Mucosa of stomach (tissue), 1 donor: ENCODE results near the gene SAMD15.
"Not testable (repeated sequence)": the region's sequence is repeated elsewhere in the genome, so short reads cannot be mapped to it uniquely, and the experiment has no call there.

Experiments
- H3K27me3 ChIP-seq: one replicate; pipeline ENCODE4 v1.7.0; 2013; ENCODE audit warnings: mild to moderate bottlenecking, low read length; ENCODE audit not compliant: control insufficient read depth, insufficient read depth
- H3K36me3 ChIP-seq: one replicate; pipeline ENCODE4 v1.7.0; 2013; ENCODE audit warnings: low read length; ENCODE audit not compliant: control insufficient read depth, insufficient read depth
- H3K4me1 ChIP-seq: one replicate; pipeline ENCODE4 v1.7.0; 2013; ENCODE audit warnings: mild to moderate bottlenecking, low read length; ENCODE audit not compliant: control insufficient read depth, insufficient read depth
- H3K4me3 ChIP-seq: one replicate; pipeline ENCODE4 v1.7.0; 2013; ENCODE audit warnings: low read length
- H3K9ac ChIP-seq: one replicate; pipeline ENCODE4 v1.7.0; 2013; ENCODE audit warnings: mild to moderate bottlenecking, low read length, moderate library complexity
- H3K9me3 ChIP-seq: one replicate; pipeline ENCODE4 v1.7.0; 2013; ENCODE audit warnings: mild to moderate bottlenecking, low read length, moderate library complexity; ENCODE audit not compliant: control insufficient read depth
- donor health status: Pancreatic carcinoma.

The SAMD15 gene

GRCh38 chr14:77376771-77377501 lies at the start of gene SAMD15, which contains the start of gene TMED8:
Gene SAMD15, plus strand, starts transcription at chr14:77377379. Its CDS starts 40 bp downstream, at chr14:77377419.
Gene TMED8, minus strand, starts transcription at chr14:77377094. Its CDS starts 41 bp downstream, at chr14:77377053.
- Histone ChIP-seq H3K4me3 (peak within 1 kb of the TSS; percentile 77), H3K4me1 (peaks cover 10% of the 10 kb centered on the region), H3K36me3 (no peaks in the 10 kb centered on the region), H3K9me3 (no peaks in the 10 kb centered on the region), H3K27me3 (no peaks in the 10 kb centered on the region), H3K9ac (peak within 1 kb of the TSS; percentile 90)

GRCh38 chr14:77329872-77330271 lies 47.3 kb upstream of the SAMD15 start:
- H3K4me3 ChIP-seq = no peak overlapping the region
- H3K4me1 ChIP-seq = no peaks in the 10 kb centered on the region
- no peaks in the 10 kb centered on the region for H3K36me3 ChIP-seq
- H3K9ac ChIP-seq = no peak overlapping the region
- H3K27me3 ChIP-seq = no peaks in the 10 kb centered on the region
- H3K9me3 ChIP-seq = no peaks in the 10 kb centered on the region

GRCh38 chr14:77335576-77335975 lies 41.6 kb upstream of the SAMD15 start:
- Histone ChIP-seq H3K9me3 (no peaks in the 10 kb centered on the region), H3K4me1 (peaks cover 5% of the 10 kb centered on the region), H3K9ac (no peak overlapping the region), H3K4me3 (no peak overlapping the region), H3K36me3 (no peaks in the 10 kb centered on the region), H3K27me3 (no peaks in the 10 kb centered on the region)

- not testable (repeated sequence) for H3K4me3 ChIP-seq, H3K36me3 ChIP-seq
Observed at GRCh38 chr14:77337255-77337654, 39.9 kb upstream of the SAMD15 start.

GRCh38 chr14:77337880-77338279 lies 39.3 kb upstream of the SAMD15 start:
- Histone ChIP-seq H3K4me3 (no peak overlapping the region), H3K9me3 (no peaks in the 10 kb centered on the region), H3K9ac (no peak overlapping the region), H3K4me1 (peaks cover 5% of the 10 kb centered on the region), H3K27me3 (no peaks in the 10 kb centered on the region), H3K36me3 (peaks cover 3% of the 10 kb centered on the region)

More at GRCh38 chr14:77337255-77337654, 39.9 kb upstream of the SAMD15 start:
- H3K9me3 ChIP-seq, H3K4me1 ChIP-seq, H3K9ac ChIP-seq, H3K27me3 ChIP-seq: not testable (repeated sequence)

- Histone ChIP-seq H3K27me3 (no peaks in the 10 kb centered on the region), H3K4me1 (peaks cover 5% of the 10 kb centered on the region), H3K4me3 (no peak overlapping the region), H3K9ac (no peak overlapping the region), H3K9me3 (no peaks in the 10 kb centered on the region), H3K36me3 (peaks cover 3% of the 10 kb centered on the region)
Observed at GRCh38 chr14:77338302-77338701, 38.9 kb upstream of the SAMD15 start.

GRCh38 chr14:77339407-77339806 lies 37.8 kb upstream of the SAMD15 start:
- H3K9me3 ChIP-seq = no peaks in the 10 kb centered on the region
- H3K9ac ChIP-seq = no peak overlapping the region
- peaks cover 3% of the 10 kb centered on the region for H3K36me3 ChIP-seq
- no peaks in the 10 kb centered on the region for H3K27me3 ChIP-seq
- H3K4me1 ChIP-seq = peaks cover 5% of the 10 kb centered on the region
- no peak overlapping the region for H3K4me3 ChIP-seq

- no peak overlapping the region for H3K4me3 ChIP-seq
- H3K36me3 ChIP-seq = peaks cover 3% of the 10 kb centered on the region
- H3K9ac ChIP-seq = no peak overlapping the region
- H3K9me3 ChIP-seq = no peaks in the 10 kb centered on the region
- H3K4me1 ChIP-seq = peaks cover 5% of the 10 kb centered on the region
- H3K27me3 ChIP-seq = no peaks in the 10 kb centered on the region
Observed at GRCh38 chr14:77340389-77340788, 36.8 kb upstream of the SAMD15 start.

- H3K27me3 ChIP-seq = no peaks in the 10 kb centered on the region
Observed at GRCh38 chr14:77342726-77343397, 34.3 kb upstream of the SAMD15 start.

GRCh38 chr14:77343662-77344061 lies 33.5 kb upstream of the SAMD15 start:
- Histone ChIP-seq H3K36me3 (peaks cover 3% of the 10 kb centered on the region), H3K4me3 (no peak overlapping the region), H3K9ac (no peak overlapping the region), H3K9me3 (no peaks in the 10 kb centered on the region), H3K27me3 (no peaks in the 10 kb centered on the region), H3K4me1 (no peaks in the 10 kb centered on the region)

More at GRCh38 chr14:77342726-77343397, 34.3 kb upstream of the SAMD15 start:
- H3K9ac ChIP-seq = no peak overlapping the region
- no peaks in the 10 kb centered on the region for H3K9me3 ChIP-seq
- H3K4me1 ChIP-seq = no peaks in the 10 kb centered on the region
- peaks cover 3% of the 10 kb centered on the region for H3K36me3 ChIP-seq
- no peak overlapping the region for H3K4me3 ChIP-seq

- H3K36me3 ChIP-seq = peaks cover 3% of the 10 kb centered on the region
- H3K27me3 ChIP-seq = no peaks in the 10 kb centered on the region
- H3K9me3 ChIP-seq = no peaks in the 10 kb centered on the region
- no peak overlapping the region for H3K9ac ChIP-seq
- no peak overlapping the region for H3K4me3 ChIP-seq
- H3K4me1 ChIP-seq = no peaks in the 10 kb centered on the region
Observed at GRCh38 chr14:77344377-77344996, 32.7 kb upstream of the SAMD15 start.

GRCh38 chr14:77346495-77346894 lies 30.7 kb upstream of the SAMD15 start:
- Histone ChIP-seq H3K9me3 (no peaks in the 10 kb centered on the region), H3K27me3 (no peaks in the 10 kb centered on the region), H3K4me1 (no peaks in the 10 kb centered on the region), H3K9ac (no peak overlapping the region), H3K4me3 (no peak overlapping the region), H3K36me3 (peaks cover 3% of the 10 kb centered on the region)
